H1 (cell line): ENCODE data around the gene TTC28. TPM values are rescaled to one million over a fixed set of nuclear protein-coding genes. Genes with fewer than 3 reads are reported as not detected.

Experiments used
- CTCF ChIA-PET: fragments of 300-600 bp; sonication (Branson Sonifier 250); formaldehyde crosslinking; loops from one replicate; lab custom pipeline; 2021; ENCODE audit not compliant: partially characterized antibody; lab: Charles Lee
- POLR2A ChIA-PET: fragments of 300-600 bp; sonication (Branson Sonifier 250); formaldehyde crosslinking; loops from one replicate; lab custom pipeline; 2021; ENCODE audit warnings: inconsistent platforms; ENCODE audit not compliant: partially characterized antibody; lab: Charles Lee
- DNase-seq, 2 experiments: peaks; one replicate each; pipeline versions ENCODE4 v3.0.0 to v3.0.0-alpha.2; 2010 to 2022; ENCODE audit warnings: low spot score in 2 of 2, low read depth in 1 of 2, mixed read lengths in 1 of 2
- FAIRE-seq: peaks from 2 replicates; lab custom pipeline; 2011; peaks lifted over from hg19 to GRCh38; lab: Jason Lieb, UNC
- H2AFZ ChIP-seq: 2 replicates; pipeline ENCODE4 v1.8.1; 2012; ENCODE audit warnings: low read length, inconsistent platforms
- H2AK5ac ChIP-seq: 2 replicates; pipeline ENCODE4 v1.6.1; 2013; ENCODE audit warnings: low read depth, low read length
- H2BK120ac ChIP-seq: replicated peaks from 2 replicates; pipeline ENCODE3; 2013; ENCODE audit warnings: low read depth, low read length, inconsistent platforms
- H2BK12ac ChIP-seq: 2 replicates; pipeline ENCODE4 v1.6.1; 2013; ENCODE audit warnings: low read depth, low read length
- H2BK15ac ChIP-seq: 2 replicates; pipeline ENCODE4 v1.6.1; 2013; ENCODE audit warnings: low read length
- H2BK20ac ChIP-seq: 2 replicates; pipeline ENCODE4 v1.6.1; 2013; ENCODE audit warnings: low read length
- H2BK5ac ChIP-seq: 2 replicates; pipeline ENCODE4 v1.6.1; 2013; ENCODE audit warnings: low read depth, low read length
- H3K14ac ChIP-seq: 2 replicates; pipeline ENCODE4 v1.6.1; 2013; ENCODE audit warnings: inconsistent platforms; ENCODE audit not compliant: insufficient read length
- H3K18ac ChIP-seq: 2 replicates; pipeline ENCODE4 v1.6.1; 2013; ENCODE audit warnings: low read length; ENCODE audit errors: extremely low read depth
- H3K23ac ChIP-seq: 2 replicates; pipeline ENCODE4 v1.6.1; 2013; ENCODE audit warnings: inconsistent platforms; ENCODE audit not compliant: insufficient read length
- H3K23me2 ChIP-seq: 2 replicates; pipeline ENCODE4 v1.6.1; 2013; ENCODE audit warnings: low read depth, low read length
- H3K27ac ChIP-seq: 2 replicates; pipeline ENCODE4 v1.6.1; 2011; ENCODE audit warnings: low read depth, low read length, inconsistent platforms
- H3K27me3 ChIP-seq, 4 experiments: replicated peaks in 1 of 4; 1 replicate in 1 of 4; 2 replicates in 3 of 4; pipeline versions ENCODE4 v1.6.1 to v1.8.1; 2011 to 2013; ENCODE audit warnings: low read length in 3 of 4, mild to moderate bottlenecking in 3 of 4, inconsistent platforms in 2 of 4, mixed read lengths in 2 of 4, moderate library complexity in 1 of 4; ENCODE audit not compliant: control insufficient read depth in 3 of 4, insufficient read depth in 3 of 4; ENCODE audit errors: extremely low read depth in 1 of 4
- H3K36me3 ChIP-seq, 4 experiments: 2 replicates each; pipeline versions ENCODE4 v1.6.1 to v1.8.1; 2011 to 2013; ENCODE audit warnings: mild to moderate bottlenecking in 4 of 4, low read length in 3 of 4, moderate library complexity in 2 of 4, control low read depth in 1 of 4, inconsistent platforms in 1 of 4; ENCODE audit not compliant: insufficient read depth in 4 of 4, control insufficient read depth in 2 of 4
- H3K4ac ChIP-seq: replicated peaks from 2 replicates; pipeline ENCODE3; 2013; ENCODE audit warnings: low read length, low read depth, mixed read lengths, inconsistent platforms; ENCODE audit not compliant: insufficient read length
- H3K4me1 ChIP-seq, 4 experiments: replicated peaks in 1 of 4; 1 replicate in 1 of 4; 2 replicates in 3 of 4; pipeline versions ENCODE4 v1.6.1 to v1.8.1; 2011 to 2013; ENCODE audit warnings: low read length in 3 of 4, inconsistent platforms in 2 of 4, mixed read lengths in 1 of 4; ENCODE audit not compliant: insufficient read depth in 4 of 4, control insufficient read depth in 3 of 4
- H3K4me2 ChIP-seq, 2 experiments: 2 replicates each; pipeline versions ENCODE4 v1.6.1 to v1.8.1; 2011 to 2013; ENCODE audit warnings: low read depth in 2 of 2, low read length in 2 of 2, control low read depth in 1 of 2, inconsistent platforms in 1 of 2, mild to moderate bottlenecking in 1 of 2; ENCODE audit not compliant: insufficient read depth in 1 of 2
- H3K4me3 ChIP-seq, 4 experiments: fragments of 200-600, 300-600 bp in 1 of 4; sonication (generic), shearing (Covaris generic), sonication (Bioruptor Twin) in 1 of 4; 2 replicates each; pipeline versions ENCODE4 v1.5.1 to v1.8.1; 2011 to 2016; ENCODE audit warnings: low read length in 4 of 4, low read depth in 3 of 4, control low read depth in 2 of 4, inconsistent platforms in 2 of 4, mild to moderate bottlenecking in 2 of 4, mixed read lengths in 1 of 4, moderate library complexity in 1 of 4; ENCODE audit not compliant: insufficient read depth in 2 of 4; ENCODE audit errors: extremely low read depth in 1 of 4
- H3K56ac ChIP-seq: replicated peaks from 2 replicates; pipeline ENCODE3; 2013; ENCODE audit warnings: low read depth, mild to moderate bottlenecking, mixed read lengths, low read length, inconsistent platforms; ENCODE audit not compliant: insufficient read length
- H3K79me1 ChIP-seq: 2 replicates; pipeline ENCODE4 v1.6.1; 2013; ENCODE audit warnings: low read depth, low read length, control low read depth
- H3K79me2 ChIP-seq, 2 experiments: 2 replicates each; pipeline versions ENCODE4 v1.6.1 to v1.8.1; 2012 to 2013; ENCODE audit warnings: low read length in 2 of 2, mild to moderate bottlenecking in 2 of 2, inconsistent platforms in 1 of 2; ENCODE audit not compliant: insufficient read depth in 2 of 2, control insufficient read depth in 1 of 2
- H3K9ac ChIP-seq, 4 experiments: replicated peaks in 1 of 4; 1 replicate in 1 of 4; 2 replicates in 3 of 4; pipeline versions ENCODE4 v1.6.1 to v1.8.1; 2011 to 2013; ENCODE audit warnings: low read depth in 3 of 4, low read length in 3 of 4, control low read depth in 2 of 4, mild to moderate bottlenecking in 2 of 4, moderate library complexity in 2 of 4, inconsistent platforms in 1 of 4; ENCODE audit errors: extremely low read depth in 1 of 4
- H3K9me3 ChIP-seq, 2 experiments: 2 replicates each; pipeline versions ENCODE4 v1.6.1 to v1.8.1; 2012 to 2013; ENCODE audit warnings: mild to moderate bottlenecking in 2 of 2, moderate library complexity in 2 of 2, control low read depth in 1 of 2, inconsistent platforms in 1 of 2, low read depth in 1 of 2, low read length in 1 of 2, mixed read lengths in 1 of 2; ENCODE audit not compliant: insufficient read depth in 2 of 2
- H4K20me1 ChIP-seq, 2 experiments: replicated peaks in 1 of 2; 2 replicates each; pipeline versions ENCODE3 to v1.8.1; 2011 to 2013; ENCODE audit warnings: inconsistent platforms in 2 of 2, low read length in 2 of 2, mild to moderate bottlenecking in 1 of 2; ENCODE audit not compliant: insufficient read depth in 2 of 2, control insufficient read depth in 1 of 2
- H4K5ac ChIP-seq: 2 replicates; pipeline ENCODE4 v1.6.1; 2013; ENCODE audit warnings: low read length, low read depth, mixed read lengths, inconsistent platforms; ENCODE audit not compliant: insufficient read length
- H4K8ac ChIP-seq: 2 replicates; pipeline ENCODE4 v1.8.0; 2013; ENCODE audit warnings: mild to moderate bottlenecking, moderate library complexity, low read length, inconsistent platforms; ENCODE audit not compliant: insufficient read depth; ENCODE audit errors: extremely low read depth
- H4K91ac ChIP-seq: replicated peaks from 2 replicates; pipeline ENCODE3; 2013; ENCODE audit warnings: low read length, mixed read lengths, inconsistent platforms; ENCODE audit not compliant: insufficient read length
- ATF3 ChIP-seq: IDR thresholded peaks from 2 replicates; pipeline ENCODE4 v1.6.1; 2011; ENCODE audit warnings: low read depth, mild to moderate bottlenecking, low read length; ENCODE audit not compliant: insufficient read depth
- CREB1 ChIP-seq: IDR thresholded peaks from 2 replicates; pipeline ENCODE4 v1.6.1; 2012; ENCODE audit warnings: inconsistent platforms
- GABPA ChIP-seq: IDR thresholded peaks from 2 replicates; pipeline ENCODE4 v1.6.1; 2011; ENCODE audit warnings: mild to moderate bottlenecking, low read length, moderate library complexity, borderline replicate concordance; ENCODE audit not compliant: insufficient read depth
- POLR2A ChIP-seq, 2 experiments: IDR thresholded peaks; 1 replicate in 1 of 2; 2 replicates in 1 of 2; pipeline ENCODE4 v1.6.1; 2011; ENCODE audit warnings: low read depth in 2 of 2, low read length in 2 of 2, mild to moderate bottlenecking in 2 of 2; ENCODE audit errors: control extremely low read depth in 1 of 2
- SP1 ChIP-seq: IDR thresholded peaks from 2 replicates; pipeline ENCODE4 v1.6.1; 2011; ENCODE audit warnings: low read depth, low read length
- WGBS, 2 experiments: shearing (Covaris generic) in 1 of 2; methylation state at CpG; one replicate each; pipeline versions ENCODE4 v1.1.6 to v1.1.7; 2013 to 2015; ENCODE audit warnings: low lambda C conversion rate in 2 of 2, mixed read lengths in 2 of 2, inconsistent platforms in 1 of 2, low coverage in 1 of 2, missing lambda C conversion rate in 1 of 2; ENCODE audit not compliant: insufficient replicate concordance in 2 of 2, insufficient coverage in 1 of 2, insufficient read length in 1 of 2; ENCODE audit errors: extremely low coverage in 1 of 2, missing lambda C conversion rate in 1 of 2; 5-methylcytosine and 5-hydroxymethylcytosine counted together
- polyA plus RNA-seq, 7 experiments: library from polyadenylated mRNA; depleted of rRNA in 3 of 7; stranded (reverse) in 5 of 7; unstranded in 2 of 7; fragments of >200 nt in 5 of 7; fragments of 200-250 nt in 2 of 7; gene quantifications; 1 replicate in 5 of 7; 2 replicates in 1 of 7; 4 replicates in 1 of 7; pipeline versions ENCODE4 v1.2.1 to v1.2.3, GENCODE V29; 2011 to 2013; ENCODE audit warnings: missing spikeins in 2 of 7, mixed read lengths in 2 of 7
- total RNA-seq: library from RNA; stranded (reverse); fragmentation: NEBNext Ultra II Directional; extraction: Animal tissue kit (Norgen Biotek cat#: 25700); gene quantifications from 2 replicates; pipeline ENCODE4 v1.2.1, GENCODE V29; 2021

The TTC28 gene
- total and polyA plus RNA-seq, 2 of the 8 experiments (the other 6 are each of a cell fraction or from before 2014, with no cell fraction given): 2.6 to 12.6 TPM

- CTCF ChIA-PET: interaction anchor here (0.7 to 1.4 kb wide), 3 partner anchors 9 to 113 kb away, joined by 3 read pairs; no protein-coding TSS in a partner anchor
- no peak for DNase-seq
These were observed 563.4 kb downstream of the TTC28 start for GRCh38 chr22:28116219-28116673.

More at GRCh38 chr22:28116219-28116673, 563.4 kb downstream of the TTC28 start:
- no peak overlapping the region for H3K4me2 ChIP-seq
- H2BK12ac ChIP-seq: no peak overlapping the region
- no peak overlapping the region for H2BK15ac ChIP-seq
- H2BK20ac ChIP-seq: no peak overlapping the region
- H3K14ac ChIP-seq: no peak overlapping the region
- no peak overlapping the region for H2AFZ ChIP-seq
- H2BK120ac ChIP-seq: no peak overlapping the region
- FAIRE-seq: no peak
- H3K27me3 ChIP-seq: no peaks in the 10 kb centered on the region
- H4K8ac ChIP-seq: no peak overlapping the region
- H3K79me2 ChIP-seq: no peaks in the 10 kb centered on the region
- H3K56ac ChIP-seq: no peak overlapping the region
- H2BK5ac ChIP-seq: no peak overlapping the region
- no peaks in the 10 kb centered on the region for H3K9me3 ChIP-seq
- H3K36me3 ChIP-seq: no peaks in the 10 kb centered on the region
- no peak overlapping the region for H3K4ac ChIP-seq
- no peaks in the 10 kb centered on the region for H3K23me2 ChIP-seq
- no peaks in the 10 kb centered on the region for H4K20me1 ChIP-seq
- H3K27ac ChIP-seq: no peak overlapping the region
- POLR2A ChIA-PET: no interaction called here
- no peak overlapping the region for H3K4me3 ChIP-seq
- H3K23ac ChIP-seq: no peak overlapping the region
- H3K9ac ChIP-seq: no peak overlapping the region
- TF ChIP-seq POLR2A (IDR thresholded peaks at IDR 0.05; ENCODE audit: control extremely low read depth in 1 of 2, low read depth in 2 of 2, low read length in 2 of 2) (no peak), ATF3 (no peak), CREB1 (no peak), SP1 (no peak), GABPA (no peak)
- no peak overlapping the region for H4K91ac ChIP-seq
- no peak overlapping the region for H2AK5ac ChIP-seq
- H3K79me1 ChIP-seq: no peaks in the 10 kb centered on the region
- H4K5ac ChIP-seq: no peak overlapping the region
- H3K18ac ChIP-seq: no peak overlapping the region
- peaks cover 0 to 13% (median 3%) of the 10 kb centered on the region in 4 experiments; a peak in 4 of 7 replicates for H3K4me1 ChIP-seq
- WGBS, 2 experiments: 88% methylated on average over 2 of the region's 2 CpGs; no CpG with 5 or more reads in 1 of the 2 experiments
